ENCODE data around the gene MRPL12. TPM values are rescaled to one million over a fixed set of nuclear protein-coding genes. Genes with fewer than 3 reads are reported as not detected.

MRPL12 gene
- total and polyA plus RNA-seq, 8 donors: 27.2 to 72.2 (median 35.3) TPM

GRCh38 chr17:81700353-81701287 lies 2.5 kb upstream of the MRPL12 start:
- ATAC-seq (no peak), DNase-seq (no peak)
- Histone ChIP-seq H3K4me3 (no peak overlapping the region), H3K9me3 (no peaks in the 10 kb centered on the region), H3K36me3 (peaks cover 0 to 67% of the 10 kb centered on the region in 2 donors), H3K27ac (no peak overlapping the region), H3K27me3 (no peaks in the 10 kb centered on the region), H3K4me1 (peaks cover 12 to 36% of the 10 kb centered on the region in 2 donors)
- intact Hi-C loops (cut with DNase I): no loop called here
- no peak for TF ChIP-seq CTCF (IDR thresholded peaks at IDR 0.05)

GRCh38 chr17:81701288-81702071 lies 1.7 kb upstream of the MRPL12 start:
- no peak overlapping the region for H3K27ac ChIP-seq
- intact Hi-C loops (cut with DNase I): no loop called here
- peaks cover 0 to 67% of the 10 kb centered on the region in 2 donors for H3K36me3 ChIP-seq
- H3K4me1 ChIP-seq: peaks cover 12 to 36% of the 10 kb centered on the region in 2 donors
- H3K9me3 ChIP-seq: no peaks in the 10 kb centered on the region
- no peak for TF ChIP-seq CTCF (IDR thresholded peaks at IDR 0.05)
- no peaks in the 10 kb centered on the region for H3K27me3 ChIP-seq
- no peak for DNase-seq
- ATAC-seq: no peak
- peak overlapping the region; percentile 91 to 97 for H3K4me3 ChIP-seq

GRCh38 chr17:81703747-81704654 lies 834 bp downstream of the MRPL12 start:
- H3K9me3 ChIP-seq: no peaks in the 10 kb centered on the region
- no peaks in the 10 kb centered on the region for H3K27me3 ChIP-seq
- H3K4me1 ChIP-seq: peaks cover 12 to 36% of the 10 kb centered on the region in 2 donors
- peaks cover 0 to 66% of the 10 kb centered on the region in 2 donors for H3K36me3 ChIP-seq
- no peak for TF ChIP-seq CTCF (IDR thresholded peaks at IDR 0.05)
- peak overlapping the region; percentile 91 to 97 for H3K4me3 ChIP-seq
- intact Hi-C loops (cut with DNase I): no loop called here
- peak overlapping the region; percentile 86 to 94 for H3K27ac ChIP-seq
- ATAC-seq: no peak
- no peak for DNase-seq

- Histone ChIP-seq H3K27ac (no peak overlapping the region), H3K36me3 (peaks cover 0 to 49% of the 10 kb centered on the region in 2 donors), H3K4me1 (peaks cover 16 to 44% of the 10 kb centered on the region in 2 donors), H3K27me3 (no peaks in the 10 kb centered on the region), H3K9me3 (no peaks in the 10 kb centered on the region), H3K4me3 (no peak overlapping the region)
- intact Hi-C loops (cut with DNase I): no loop called here
- no peak for DNase-seq
- ATAC-seq: no peak
- no peak for TF ChIP-seq CTCF (IDR thresholded peaks at IDR 0.05)
Measured at GRCh38 chr17:81705518-81706231, 2.5 kb downstream of the MRPL12 start.
